Epithelial cell of esophagus (primary cell): ENCODE results near the gene NCK1.

Experiments
- DNase-seq: peaks from one replicate; pipeline ENCODE4 v3.0.0; 2010; ENCODE audit warnings: low read depth
- H3K4me3 ChIP-seq: 2 replicates; pipeline ENCODE4 v1.5.1; 2011; ENCODE audit warnings: mild to moderate bottlenecking, low read length, control low read depth
- CTCF ChIP-seq: IDR thresholded peaks from 2 replicates; pipeline ENCODE4 v1.5.1; 2011; ENCODE audit warnings: low read depth, mild to moderate bottlenecking, low read length, control low read depth, inconsistent platforms; ENCODE audit not compliant: insufficient read depth; ENCODE audit errors: missing control alignments

NCK1 gene

GRCh38 chr3:136910697-136911096, 48.7 kb downstream of the NCK1 start:
- no peak for TF ChIP-seq CTCF
- H3K4me3 ChIP-seq = no peak overlapping the region
- no peak for DNase-seq

DNA sequence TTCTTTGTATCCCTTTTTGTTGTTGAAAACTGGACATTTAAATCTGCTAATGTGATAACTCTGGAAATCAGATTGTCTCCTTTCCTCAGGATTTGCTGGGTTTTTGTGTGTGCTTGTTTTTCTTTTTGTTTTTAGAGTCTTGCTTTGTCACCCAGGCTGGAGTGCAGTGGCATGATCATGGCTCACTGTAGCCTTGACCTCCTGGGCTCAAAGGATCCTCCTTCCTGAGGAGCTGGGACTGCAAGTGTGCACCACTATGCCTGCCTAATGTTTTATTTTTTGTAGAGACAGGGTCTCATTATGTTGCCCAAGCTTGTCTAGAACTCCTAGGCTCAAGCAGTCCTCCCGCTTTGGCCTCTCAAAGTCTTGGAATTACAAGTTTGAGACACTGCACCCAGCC, 51.2 kb downstream of the NCK1 start:
- TF ChIP-seq CTCF = no peak
- no peak overlapping the region for H3K4me3 ChIP-seq
- no peak for DNase-seq

- no peak overlapping the region for H3K4me3 ChIP-seq
- no peak for TF ChIP-seq CTCF
- no peak for DNase-seq
Measured at GRCh38 chr3:136914739-136915138, 52.7 kb downstream of the NCK1 start.

DNA sequence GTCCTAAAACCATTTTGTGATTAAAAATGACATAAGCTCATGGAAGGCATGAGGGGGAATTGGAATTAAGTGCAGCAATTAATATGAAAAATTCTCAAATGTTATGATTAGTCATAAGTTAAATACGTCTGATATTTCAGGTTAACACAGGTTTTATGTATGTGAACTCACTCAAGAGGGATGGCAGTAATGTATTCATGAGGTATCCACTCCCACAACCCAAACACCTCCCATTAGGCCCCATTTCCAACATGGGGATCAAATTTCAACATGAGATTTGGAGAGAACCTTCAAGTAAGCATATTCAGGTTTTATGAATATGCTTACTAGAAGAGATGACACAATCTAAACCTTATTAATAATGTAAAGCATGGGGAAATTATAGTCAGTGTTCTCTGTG, 54.2 kb downstream of the NCK1 start:
- peak; percentile 65 for DNase-seq
- no peak overlapping the region for H3K4me3 ChIP-seq
- no peak for TF ChIP-seq CTCF

DNA sequence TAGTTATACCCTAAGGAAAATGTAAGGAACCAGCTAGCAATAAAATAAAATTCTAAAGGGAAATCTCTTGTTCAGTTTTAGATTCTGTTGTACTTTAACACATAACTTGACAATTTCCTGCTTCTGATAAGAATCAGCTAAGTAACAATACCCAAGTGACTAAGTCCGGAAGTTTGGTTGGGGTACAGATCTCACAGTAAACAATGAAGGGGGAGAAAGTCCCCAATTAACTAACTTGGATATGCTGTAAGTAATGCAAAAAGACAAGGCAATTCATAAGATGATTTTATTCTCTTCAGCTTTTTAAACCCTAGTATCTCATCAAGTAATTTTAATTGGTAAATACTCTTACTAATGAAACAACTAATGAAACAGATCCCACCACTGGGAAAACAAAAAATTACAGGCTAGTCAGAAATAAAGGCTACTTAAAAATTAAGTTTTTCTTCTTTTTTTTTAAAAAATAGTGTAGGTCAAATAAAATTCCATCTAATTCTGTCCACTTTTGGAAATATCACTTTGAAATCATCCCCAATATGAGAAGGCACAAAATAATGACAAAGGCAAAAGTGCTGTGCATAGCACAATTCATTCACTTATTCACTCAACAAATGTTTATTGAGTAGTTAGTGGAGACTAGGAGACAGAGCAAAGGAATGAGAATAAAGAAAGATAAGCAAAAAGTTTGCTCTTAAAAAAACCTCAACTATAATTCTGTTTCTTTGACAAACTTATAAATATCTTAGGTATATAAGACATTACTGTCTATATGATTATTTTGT, 58.0 kb downstream of the NCK1 start:
- H3K4me3 ChIP-seq = no peak overlapping the region

GRCh38 chr3:136920904-136921611, 59.0 kb downstream of the NCK1 start:
- no peak overlapping the region for H3K4me3 ChIP-seq
- no peak for TF ChIP-seq CTCF

More for the DNA sequence above, 58.0 kb downstream of the NCK1 start:
- DNase-seq = no peak
- no peak for TF ChIP-seq CTCF

More at GRCh38 chr3:136920904-136921611, 59.0 kb downstream of the NCK1 start:
- DNase-seq = no peak
